ENCODE results near the gene EVI5. TPM values are rescaled to one million over a fixed set of nuclear protein-coding genes. Genes with fewer than 3 reads are reported as not detected.

Gene EVI5
- total and polyA plus RNA-seq, 2 donors (not counting 1 experiment from before 2014, with no cell fraction given): 1.5 to 36.3 TPM

GRCh38 chr1:92473781-92474495, 311.0 kb downstream of the EVI5 start:
- Mint-ChIP-seq H3K27me3 (no peaks in the 10 kb centered on the region), H3K27ac (no peak overlapping the region), H3K4me1 (peaks cover 13% of the 10 kb centered on the region), H3K4me3 (no peak overlapping the region), H3K9me3 (ENCODE audit: insufficient read depth) (no peaks in the 10 kb centered on the region)
- Histone ChIP-seq H3K4me3 (ENCODE audit: control extremely low read depth in 1 of 5, extremely low read depth in 1 of 5, insufficient read depth in 1 of 5, low read depth in 2 of 5, low read length in 4 of 5) (no peak overlapping the region), H2AFZ (ENCODE audit: insufficient read depth, low read depth, low read length, poor library complexity, severe bottlenecking) (peak overlapping the region; percentile 6), H3K27me3 (replicated peaks in 1 of 4; ENCODE audit: control extremely low read depth in 1 of 4, control insufficient read depth in 3 of 4, insufficient read depth in 4 of 4, low read length in 3 of 4) (no peaks in the 10 kb centered on the region), H4K20me1 (ENCODE audit: control insufficient read depth, insufficient read depth, low read length, poor library complexity, severe bottlenecking) (no peaks in the 10 kb centered on the region), H3K4me1 (ENCODE audit: control insufficient read depth in 2 of 2, insufficient read depth in 2 of 2, low read length in 2 of 2) (no peaks in the 10 kb centered on the region), H3K79me2 (ENCODE audit: control insufficient read depth, insufficient read depth, low read length) (no peaks in the 10 kb centered on the region), H3K9me3 (ENCODE audit: control extremely low read depth in 1 of 3, control insufficient read depth in 2 of 3, insufficient read depth in 1 of 3, low read length in 2 of 3) (no peaks in the 10 kb centered on the region), H3K36me3 (replicated peaks in 1 of 2; ENCODE audit: control extremely low read depth in 1 of 2, control insufficient read depth in 1 of 2, extremely low read depth in 1 of 2, insufficient read depth in 2 of 2, low read length in 1 of 2) (no peaks in the 10 kb centered on the region), H3K27ac (ENCODE audit: low read length in 2 of 2) (no peak overlapping the region), H3K9ac (ENCODE audit: low read length) (no peak overlapping the region), H3K4me2 (replicated peaks; ENCODE audit: low read depth, low read length, poor library complexity, severe bottlenecking) (no peak overlapping the region)
- WGBS (ENCODE audit: insufficient coverage): no CpG with 5 or more reads among the region's 5 CpGs
- TF ChIP-seq EZH2 (IDR thresholded peaks at IDR 0.05; ENCODE audit: borderline replicate concordance, insufficient read depth, low read depth, low read length, poor library complexity, severe bottlenecking): no peak
- TF ChIP-seq, protein P1, sequence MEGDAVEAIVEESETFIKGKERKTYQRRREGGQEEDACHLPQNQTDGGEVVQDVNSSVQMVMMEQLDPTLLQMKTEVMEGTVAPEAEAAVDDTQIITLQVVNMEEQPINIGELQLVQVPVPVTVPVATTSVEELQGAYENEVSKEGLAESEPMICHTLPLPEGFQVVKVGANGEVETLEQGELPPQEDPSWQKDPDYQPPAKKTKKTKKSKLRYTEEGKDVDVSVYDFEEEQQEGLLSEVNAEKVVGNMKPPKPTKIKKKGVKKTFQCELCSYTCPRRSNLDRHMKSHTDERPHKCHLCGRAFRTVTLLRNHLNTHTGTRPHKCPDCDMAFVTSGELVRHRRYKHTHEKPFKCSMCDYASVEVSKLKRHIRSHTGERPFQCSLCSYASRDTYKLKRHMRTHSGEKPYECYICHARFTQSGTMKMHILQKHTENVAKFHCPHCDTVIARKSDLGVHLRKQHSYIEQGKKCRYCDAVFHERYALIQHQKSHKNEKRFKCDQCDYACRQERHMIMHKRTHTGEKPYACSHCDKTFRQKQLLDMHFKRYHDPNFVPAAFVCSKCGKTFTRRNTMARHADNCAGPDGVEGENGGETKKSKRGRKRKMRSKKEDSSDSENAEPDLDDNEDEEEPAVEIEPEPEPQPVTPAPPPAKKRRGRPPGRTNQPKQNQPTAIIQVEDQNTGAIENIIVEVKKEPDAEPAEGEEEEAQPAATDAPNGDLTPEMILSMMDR (IDR thresholded peaks at IDR 0.05): no peak
- ChIA-PET POLR2A (no interaction called here), CTCF (no interaction called here)
- ATAC-seq (ENCODE audit: low read depth): no peak
- intact Hi-C loops (cut with micrococcal nuclease): no loop called here
- DNase-seq: no peak

- no peak for DNase-seq
- H3K27ac ChIP-seq (ENCODE audit: low read length in 2 of 2): no peak overlapping the region
- H3K9ac ChIP-seq (ENCODE audit: low read length): no peak overlapping the region
- H4K20me1 ChIP-seq (ENCODE audit: control insufficient read depth, insufficient read depth, low read length, poor library complexity, severe bottlenecking): no peaks in the 10 kb centered on the region
- CTCF ChIA-PET: interaction anchor here (0.7 kb wide), 1 partner anchor 1939 kb away, joined by 3 read pairs; no protein-coding TSS in a partner anchor
- intact Hi-C loops (cut with micrococcal nuclease): no loop called here
- no peaks in the 10 kb centered on the region for H3K79me2 ChIP-seq (ENCODE audit: control insufficient read depth, insufficient read depth, low read length)
- H3K27me3 Mint-ChIP-seq: no peaks in the 10 kb centered on the region
- no peaks in the 10 kb centered on the region for H3K36me3 ChIP-seq (replicated peaks in 1 of 2; ENCODE audit: control extremely low read depth in 1 of 2, control insufficient read depth in 1 of 2, extremely low read depth in 1 of 2, insufficient read depth in 2 of 2, low read length in 1 of 2)
- no peak overlapping the region for H3K27ac Mint-ChIP-seq
- H3K4me3 ChIP-seq (ENCODE audit: control extremely low read depth in 1 of 5, extremely low read depth in 1 of 5, insufficient read depth in 1 of 5, low read depth in 2 of 5, low read length in 4 of 5): no peak overlapping the region
- TF ChIP-seq, protein P1 (IDR thresholded peaks at IDR 0.05): no peak
- no peak for TF ChIP-seq EZH2 (IDR thresholded peaks at IDR 0.05; ENCODE audit: borderline replicate concordance, insufficient read depth, low read depth, low read length, poor library complexity, severe bottlenecking)
- H3K9me3 Mint-ChIP-seq (ENCODE audit: insufficient read depth): no peaks in the 10 kb centered on the region
- ATAC-seq (ENCODE audit: low read depth): no peak
- no peaks in the 10 kb centered on the region for H3K9me3 ChIP-seq (ENCODE audit: control extremely low read depth in 1 of 3, control insufficient read depth in 2 of 3, insufficient read depth in 1 of 3, low read length in 2 of 3)
- no peaks in the 10 kb centered on the region for H3K27me3 ChIP-seq (replicated peaks in 1 of 4; ENCODE audit: control extremely low read depth in 1 of 4, control insufficient read depth in 3 of 4, insufficient read depth in 4 of 4, low read length in 3 of 4)
- POLR2A ChIA-PET: no interaction called here
- no peak overlapping the region for H3K4me3 Mint-ChIP-seq
- H3K4me1 Mint-ChIP-seq: peaks cover 12% of the 10 kb centered on the region
- WGBS (ENCODE audit: insufficient coverage): no CpG with 5 or more reads among the region's 1 CpG
- H2AFZ ChIP-seq (ENCODE audit: insufficient read depth, low read depth, low read length, poor library complexity, severe bottlenecking): no peak overlapping the region
- H3K4me2 ChIP-seq (replicated peaks; ENCODE audit: low read depth, low read length, poor library complexity, severe bottlenecking): no peak overlapping the region
- H3K4me1 ChIP-seq (ENCODE audit: control insufficient read depth in 2 of 2, insufficient read depth in 2 of 2, low read length in 2 of 2): peaks cover 0 to 8% of the 10 kb centered on the region in 2 donors
Observed at GRCh38 chr1:92470216-92470615, 314.7 kb downstream of the EVI5 start.

Data from B cell (primary cell).